MM.1S (cell line): ENCODE measurements around the gene CDH2.

Experiments used
- DNase-seq: peaks from one replicate; pipeline ENCODE4 v3.0.0-alpha.2; 2015
- H2AFZ ChIP-seq: fragments of 300-600 bp; sonication (generic); 2 replicates; pipeline ENCODE4 v1.6.0; 2016; ENCODE audit warnings: antibody characterized with exemption, low read length
- H3F3A ChIP-seq: fragments of 300-600 bp; sonication (generic); 2 replicates; pipeline ENCODE4 v1.6.1; 2016; ENCODE audit warnings: mild to moderate bottlenecking, antibody characterized with exemption, low read length, moderate library complexity, mixed read lengths; ENCODE audit not compliant: insufficient read depth
- H3K27ac ChIP-seq: fragments of 300-600 bp; sonication (generic); 2 replicates; pipeline ENCODE4 v1.5.1; 2016; ENCODE audit warnings: mild to moderate bottlenecking, low read length
- H3K27me3 ChIP-seq: fragments of 300-600 bp; sonication (generic); replicated peaks from 2 replicates; pipeline ENCODE4 v1.6.0; 2016; ENCODE audit warnings: low read length; ENCODE audit not compliant: insufficient read depth
- H3K36me3 ChIP-seq: fragments of 300-600 bp; sonication (generic); replicated peaks from 2 replicates; pipeline ENCODE4 v1.6.1; 2016; ENCODE audit warnings: mild to moderate bottlenecking, low read length, mixed read lengths; ENCODE audit not compliant: insufficient read depth
- H3K4me1 ChIP-seq: fragments of 300-600 bp; sonication (generic); 2 replicates; pipeline ENCODE4 v1.6.1; 2016; ENCODE audit warnings: low read length, mixed read lengths
- H3K4me2 ChIP-seq: fragments of 300-600 bp; sonication (generic); 2 replicates; pipeline ENCODE4 v1.6.0; 2016; ENCODE audit warnings: low read depth, low read length
- H3K4me3 ChIP-seq: fragments of 300-600 bp; sonication (generic); 2 replicates; pipeline ENCODE4 v1.5.1; 2016; ENCODE audit warnings: low read length, mixed read lengths
- H3K79me2 ChIP-seq: fragments of 300-600 bp; sonication (generic); 2 replicates; pipeline ENCODE4 v1.6.1; 2016; ENCODE audit warnings: mixed run types, low read length, mixed read lengths
- H3K9ac ChIP-seq: fragments of 300-600 bp; sonication (generic); 2 replicates; pipeline ENCODE4 v1.6.1; 2016; ENCODE audit warnings: low read length, mixed read lengths
- H3K9me2 ChIP-seq: fragments of 300-600 bp; sonication (generic); replicated peaks from 2 replicates; pipeline ENCODE4 v1.6.1; 2016; ENCODE audit warnings: mild to moderate bottlenecking, low read length, mixed read lengths; ENCODE audit not compliant: insufficient read depth
- H3K9me3 ChIP-seq: fragments of 300-600 bp; sonication (generic); replicated peaks from 2 replicates; pipeline ENCODE4 v1.6.1; 2016; ENCODE audit warnings: mild to moderate bottlenecking, low read length, mixed read lengths; ENCODE audit not compliant: insufficient read depth
- H4K20me1 ChIP-seq: fragments of 300-600 bp; sonication (generic); 2 replicates; pipeline ENCODE4 v1.6.1; 2016; ENCODE audit warnings: mild to moderate bottlenecking, low read length, moderate library complexity, mixed read lengths; ENCODE audit not compliant: insufficient read depth
- EZH2 ChIP-seq: fragments of 300-600 bp; sonication (generic); optimal IDR thresholded peaks from 2 replicates; pipeline ENCODE3; 2017; ENCODE audit warnings: low read depth, mild to moderate bottlenecking, antibody characterized with exemption, low read length, mixed read lengths
- EZH2phosphoT487 ChIP-seq: fragments of 300-600 bp; sonication (generic); IDR thresholded peaks from 2 replicates; pipeline ENCODE4 v1.6.1; 2018; ENCODE audit warnings: antibody characterized with exemption, low read length
- TF ChIP-seq, protein P1 (sequence below): fragments of 300-600 bp; sonication (generic); IDR thresholded peaks from 2 replicates; pipeline ENCODE4 v1.5.1; 2016; ENCODE audit warnings: antibody characterized with exemption, low read length, mixed read lengths

The CDH2 gene

DNA sequence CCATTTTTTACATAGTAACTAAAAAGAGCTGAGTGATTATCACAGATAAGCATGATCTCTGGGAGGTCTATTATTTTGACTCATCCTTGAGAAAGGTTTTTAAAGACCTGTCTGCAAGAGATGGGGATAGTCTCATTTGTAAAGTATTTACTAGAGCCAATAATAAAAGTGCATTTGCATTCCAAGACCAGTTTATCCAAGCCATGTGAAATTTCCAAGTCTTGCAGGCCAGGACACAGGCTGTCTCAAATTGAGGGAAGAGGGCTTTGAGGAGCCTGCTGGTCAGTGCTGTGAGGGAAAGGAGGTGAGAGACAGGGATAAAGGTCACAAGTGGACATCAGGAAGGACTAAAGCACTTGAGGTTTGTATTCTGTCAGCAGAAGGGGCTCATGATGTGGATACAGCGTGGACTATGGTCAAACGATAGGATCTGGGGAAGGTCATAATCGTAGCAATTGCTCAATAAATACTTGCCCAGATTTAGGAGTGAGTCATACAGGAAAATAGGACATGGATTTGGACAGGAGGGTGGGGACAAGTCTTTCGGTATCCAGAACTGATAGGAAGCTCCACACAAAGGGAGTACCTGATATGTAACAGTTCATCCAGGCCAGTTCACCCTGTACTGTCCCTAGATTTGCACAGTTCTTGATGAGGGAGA is 6.6 kb upstream of the CDH2 start:
- Histone ChIP-seq H3F3A (peaks cover 3% of the 10 kb centered on the region; the same call in 1 of the 2 replicates), H4K20me1 (no peaks in the 10 kb centered on the region), H3K27me3 (no peaks in the 10 kb centered on the region), H3K36me3 (no peaks in the 10 kb centered on the region; the same call in 1 of the 2 replicates), H3K27ac (no peak overlapping the region), H3K4me2 (no peak overlapping the region), H3K4me1 (no peaks in the 10 kb centered on the region), H2AFZ (no peak overlapping the region), H3K9ac (no peak overlapping the region), H3K9me3 (no peaks in the 10 kb centered on the region), H3K79me2 (no peaks in the 10 kb centered on the region), H3K9me2 (no peaks in the 10 kb centered on the region), H3K4me3 (no peak overlapping the region)
- no peak for TF ChIP-seq EZH2
- TF ChIP-seq, protein P1, sequence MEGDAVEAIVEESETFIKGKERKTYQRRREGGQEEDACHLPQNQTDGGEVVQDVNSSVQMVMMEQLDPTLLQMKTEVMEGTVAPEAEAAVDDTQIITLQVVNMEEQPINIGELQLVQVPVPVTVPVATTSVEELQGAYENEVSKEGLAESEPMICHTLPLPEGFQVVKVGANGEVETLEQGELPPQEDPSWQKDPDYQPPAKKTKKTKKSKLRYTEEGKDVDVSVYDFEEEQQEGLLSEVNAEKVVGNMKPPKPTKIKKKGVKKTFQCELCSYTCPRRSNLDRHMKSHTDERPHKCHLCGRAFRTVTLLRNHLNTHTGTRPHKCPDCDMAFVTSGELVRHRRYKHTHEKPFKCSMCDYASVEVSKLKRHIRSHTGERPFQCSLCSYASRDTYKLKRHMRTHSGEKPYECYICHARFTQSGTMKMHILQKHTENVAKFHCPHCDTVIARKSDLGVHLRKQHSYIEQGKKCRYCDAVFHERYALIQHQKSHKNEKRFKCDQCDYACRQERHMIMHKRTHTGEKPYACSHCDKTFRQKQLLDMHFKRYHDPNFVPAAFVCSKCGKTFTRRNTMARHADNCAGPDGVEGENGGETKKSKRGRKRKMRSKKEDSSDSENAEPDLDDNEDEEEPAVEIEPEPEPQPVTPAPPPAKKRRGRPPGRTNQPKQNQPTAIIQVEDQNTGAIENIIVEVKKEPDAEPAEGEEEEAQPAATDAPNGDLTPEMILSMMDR: no peak
- no peak for TF ChIP-seq EZH2phosphoT487
- no peak for DNase-seq

DNA sequence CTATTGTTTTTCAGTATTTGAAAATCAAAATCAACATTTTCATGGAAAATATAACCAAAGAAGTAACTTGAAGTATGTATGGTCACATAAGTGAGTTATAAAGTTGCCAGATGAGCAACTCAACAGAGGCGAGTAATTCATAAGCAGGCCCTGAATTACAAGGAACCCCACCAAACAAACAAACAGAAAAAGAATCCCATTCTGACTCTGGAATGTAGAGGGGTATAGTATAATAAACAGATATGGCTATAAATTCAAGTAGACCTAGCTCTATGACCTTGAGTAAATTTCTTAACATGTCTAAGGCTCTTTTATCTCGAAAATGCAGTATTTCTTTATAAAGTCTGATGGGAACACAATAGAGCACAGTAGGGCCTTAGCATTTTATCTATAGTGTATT is 4.7 kb upstream of the CDH2 start:
- no peak overlapping the region for H3K9ac ChIP-seq
- peaks cover 8% of the 10 kb centered on the region; the same call in 1 of the 2 replicates for H3F3A ChIP-seq
- H2AFZ ChIP-seq: no peak overlapping the region
- H3K36me3 ChIP-seq: no peaks in the 10 kb centered on the region; the same call in 1 of the 2 replicates
- no peaks in the 10 kb centered on the region for H3K27me3 ChIP-seq
- no peak overlapping the region for H3K4me2 ChIP-seq
- no peak for DNase-seq
- no peak overlapping the region for H3K27ac ChIP-seq
- H3K79me2 ChIP-seq: no peaks in the 10 kb centered on the region
- no peaks in the 10 kb centered on the region for H3K9me3 ChIP-seq
- H3K9me2 ChIP-seq: no peaks in the 10 kb centered on the region
- H3K4me1 ChIP-seq: no peaks in the 10 kb centered on the region
- TF ChIP-seq EZH2 (no peak), EZH2phosphoT487 (no peak)
- TF ChIP-seq, protein P1: no peak
- H4K20me1 ChIP-seq: no peaks in the 10 kb centered on the region
- no peak overlapping the region for H3K4me3 ChIP-seq

DNA sequence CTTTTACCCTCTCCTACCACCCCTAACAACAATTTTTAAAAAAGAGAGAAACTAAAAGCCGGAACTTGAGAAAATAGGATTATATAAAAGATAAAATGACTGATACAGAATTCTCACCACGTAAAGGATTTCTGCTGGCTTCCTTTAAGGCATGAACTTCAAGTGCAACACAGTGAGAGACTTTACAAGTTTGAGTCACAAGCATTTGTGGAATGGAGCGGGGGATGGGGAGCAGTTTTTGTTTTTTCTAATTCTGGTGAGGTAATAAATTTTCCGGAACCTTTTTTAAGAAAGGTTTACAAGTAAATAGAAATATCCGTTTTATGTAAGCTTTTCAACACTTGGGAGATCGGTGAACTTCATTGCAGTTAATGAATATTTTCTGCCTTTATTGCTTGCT is 1.8 kb upstream of the CDH2 start:
- peak overlapping the region; percentile 67 for H2AFZ ChIP-seq

More for the DNA sequence above, 1.8 kb upstream of the CDH2 start:
- Histone ChIP-seq H3K79me2 (peaks cover 11% of the 10 kb centered on the region), H3K9me2 (no peaks in the 10 kb centered on the region), H3K4me3 (peak overlapping the region; percentile 69), H4K20me1 (no peaks in the 10 kb centered on the region), H3K27ac (no peak overlapping the region), H3K4me1 (peaks cover 14% of the 10 kb centered on the region), H3K9ac (no peak overlapping the region), H3F3A (peaks cover 17% of the 10 kb centered on the region), H3K4me2 (peak overlapping the region; percentile 94), H3K36me3 (no peaks in the 10 kb centered on the region; the same call in 1 of the 2 replicates), H3K9me3 (no peaks in the 10 kb centered on the region), H3K27me3 (no peaks in the 10 kb centered on the region)
- TF ChIP-seq EZH2phosphoT487 (no peak), EZH2 (no peak)
- TF ChIP-seq, protein P1: no peak
- no peak for DNase-seq
